ENCODE results near the gene ELMOD3.

- TF ChIP-seq EZH2 (optimal IDR thresholded peaks at IDR 0.05; ENCODE audit: low read depth, low read length): no peak
- TF ChIP-seq EZH2phosphoT487 (IDR thresholded peaks at IDR 0.05; ENCODE audit: low read length): no peak
These were observed 82.4 kb downstream of the ELMOD3 start for GRCh38 chr2:85436836-85437487.
